Liver (tissue), 3 donors: ENCODE measurements around the gene ARHGAP6.

ENCODE experiments used
- GABPA ChIP-seq, 2 donors: IDR thresholded peaks in 1 of 2; conservative IDR thresholded peaks in 1 of 2; 2 replicates each; pipeline ENCODE4 v1.6.1; 2016; ENCODE audit warnings: antibody characterized with exemption in 2 of 2, mild to moderate bottlenecking in 1 of 2, moderate library complexity in 1 of 2
- JUND ChIP-seq, 2 donors: IDR thresholded peaks; 2 replicates each; pipeline ENCODE4 v1.6.1; 2016; ENCODE audit warnings: antibody characterized with exemption in 2 of 2
- RXRA ChIP-seq, 2 donors: IDR thresholded peaks; 2 replicates each; pipeline ENCODE4 v1.6.1; 2017 to 2018; ENCODE audit warnings: antibody characterized with exemption in 2 of 2, mild to moderate bottlenecking in 1 of 2
- TAF1 ChIP-seq: conservative IDR thresholded peaks from 2 replicates; pipeline ENCODE4 v1.6.1; 2016; ENCODE audit warnings: antibody characterized with exemption, mild to moderate bottlenecking
- TF ChIP-seq, protein P1 (sequence below): fragments of 150-350 bp; IDR thresholded peaks from 2 replicates; pipeline ENCODE4 v1.5.1; 2017; ENCODE audit warnings: improper control_type of control experiment, low read depth, low read length; ENCODE audit not compliant: missing input control
- donor health status: healthy.
- donor health status: healthy.

DNA sequence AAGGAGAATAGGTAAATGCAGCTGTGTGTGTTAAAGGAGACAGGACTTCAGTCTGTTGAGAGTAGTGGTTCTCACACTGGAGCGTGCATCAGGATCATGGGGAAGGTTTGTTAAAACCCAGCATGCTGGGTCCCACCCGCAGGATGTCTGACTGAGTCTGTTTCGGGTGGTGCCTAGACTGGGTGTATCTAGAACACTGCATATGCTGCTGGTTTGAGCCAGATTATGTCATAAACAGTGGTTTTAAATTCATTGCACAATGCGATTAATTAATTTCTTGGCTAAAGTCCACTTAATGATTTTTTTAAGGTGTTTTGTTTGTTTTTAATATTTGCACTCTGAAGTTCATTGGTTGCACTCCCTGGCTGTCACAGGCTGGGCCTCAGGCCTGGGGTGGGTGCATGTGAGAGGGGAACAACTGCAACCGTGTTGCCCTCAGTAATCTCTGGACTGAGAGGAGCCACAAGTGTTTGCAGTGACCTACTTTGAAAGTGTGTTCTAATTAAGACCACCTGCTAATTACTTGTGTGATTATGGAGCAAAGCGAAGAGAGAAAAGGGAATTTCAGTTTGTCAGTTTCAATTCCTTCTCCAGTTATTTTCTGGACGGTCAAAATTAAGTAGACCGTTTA is 546.3 kb downstream of the ARHGAP6 start:
- TF ChIP-seq TAF1 (no peak), RXRA (IDR thresholded peaks at IDR 0.05) (no peak), GABPA (IDR thresholded peaks at IDR 0.05 in 1 of 2, conservative IDR thresholded peaks at IDR 0.05 in 1 of 2) (no peak), JUND (IDR thresholded peaks at IDR 0.05) (no peak)
- TF ChIP-seq, protein P1, sequence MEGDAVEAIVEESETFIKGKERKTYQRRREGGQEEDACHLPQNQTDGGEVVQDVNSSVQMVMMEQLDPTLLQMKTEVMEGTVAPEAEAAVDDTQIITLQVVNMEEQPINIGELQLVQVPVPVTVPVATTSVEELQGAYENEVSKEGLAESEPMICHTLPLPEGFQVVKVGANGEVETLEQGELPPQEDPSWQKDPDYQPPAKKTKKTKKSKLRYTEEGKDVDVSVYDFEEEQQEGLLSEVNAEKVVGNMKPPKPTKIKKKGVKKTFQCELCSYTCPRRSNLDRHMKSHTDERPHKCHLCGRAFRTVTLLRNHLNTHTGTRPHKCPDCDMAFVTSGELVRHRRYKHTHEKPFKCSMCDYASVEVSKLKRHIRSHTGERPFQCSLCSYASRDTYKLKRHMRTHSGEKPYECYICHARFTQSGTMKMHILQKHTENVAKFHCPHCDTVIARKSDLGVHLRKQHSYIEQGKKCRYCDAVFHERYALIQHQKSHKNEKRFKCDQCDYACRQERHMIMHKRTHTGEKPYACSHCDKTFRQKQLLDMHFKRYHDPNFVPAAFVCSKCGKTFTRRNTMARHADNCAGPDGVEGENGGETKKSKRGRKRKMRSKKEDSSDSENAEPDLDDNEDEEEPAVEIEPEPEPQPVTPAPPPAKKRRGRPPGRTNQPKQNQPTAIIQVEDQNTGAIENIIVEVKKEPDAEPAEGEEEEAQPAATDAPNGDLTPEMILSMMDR, result no peak
